Subcutaneous abdominal adipose tissue (tissue), 5 donors: ENCODE measurements around the gene SUSD1.

Experiments
- H3K27ac ChIP-seq: one replicate; pipeline ENCODE4 v1.7.0; 2013; ENCODE audit warnings: low read depth, mild to moderate bottlenecking, inconsistent platforms, low read length, moderate library complexity
- H3K27me3 ChIP-seq, 5 donors: one replicate each; pipeline ENCODE4 v1.7.0; 2013; ENCODE audit warnings: low read length in 5 of 5, inconsistent platforms in 1 of 5; ENCODE audit not compliant: control insufficient read depth in 5 of 5, insufficient read depth in 4 of 5
- H3K36me3 ChIP-seq, 5 donors: one replicate each; pipeline ENCODE4 v1.7.0; 2013; ENCODE audit warnings: low read length in 5 of 5; ENCODE audit not compliant: control insufficient read depth in 5 of 5, insufficient read depth in 5 of 5
- H3K4me1 ChIP-seq, 5 donors: one replicate each; pipeline ENCODE4 v1.7.0; 2013; ENCODE audit warnings: low read length in 5 of 5, mild to moderate bottlenecking in 3 of 5, moderate library complexity in 1 of 5; ENCODE audit not compliant: control insufficient read depth in 5 of 5, insufficient read depth in 5 of 5
- H3K4me3 ChIP-seq, 5 donors: one replicate each; pipeline ENCODE4 v1.7.0; 2013; ENCODE audit warnings: low read length in 5 of 5, low read depth in 1 of 5
- H3K9ac ChIP-seq, 5 donors: one replicate each; pipeline ENCODE4 v1.7.0; 2013; ENCODE audit warnings: low read length in 5 of 5, mild to moderate bottlenecking in 4 of 5, moderate library complexity in 3 of 5
- H3K9me3 ChIP-seq, 5 donors: one replicate each; pipeline ENCODE4 v1.7.0; 2013; ENCODE audit warnings: low read length in 5 of 5; ENCODE audit not compliant: control insufficient read depth in 5 of 5
- donor health status: healthy.
- donor health status: healthy.
- donor health status: healthy.
- donor health status: healthy.
- donor health status: healthy.

The SUSD1 gene

DNA sequence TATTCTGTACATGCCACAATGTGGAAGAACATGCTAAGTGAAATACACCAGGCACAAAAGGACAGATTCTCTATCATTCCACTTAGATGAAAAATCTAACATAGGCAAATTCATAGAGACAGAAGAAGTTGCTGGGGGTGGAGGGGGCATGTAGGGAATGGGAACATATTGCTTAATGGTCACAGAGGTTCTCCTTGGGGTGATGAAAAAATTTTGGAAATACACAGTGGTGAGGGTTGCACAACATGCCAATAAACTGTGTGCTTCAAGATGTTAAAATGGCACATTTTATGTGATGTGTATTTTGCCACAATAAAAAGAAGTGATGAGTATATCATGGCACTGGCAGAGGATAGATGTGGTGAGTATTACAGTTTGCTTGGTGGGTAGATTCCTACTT, 111.9 kb downstream of the SUSD1 start:
- H3K4me1 ChIP-seq: peaks cover 9 to 47% (median 39%) of the 10 kb centered on the region in 5 donors
- H3K9me3 ChIP-seq: no peaks in the 10 kb centered on the region
- H3K4me3 ChIP-seq: no peak overlapping the region
- no peaks in the 10 kb centered on the region for H3K27me3 ChIP-seq
- peaks cover 0 to 6% (median 0%) of the 10 kb centered on the region in 5 donors for H3K36me3 ChIP-seq
- H3K27ac ChIP-seq: peak overlapping the region; percentile 44
- H3K9ac ChIP-seq: no peak overlapping the region

DNA sequence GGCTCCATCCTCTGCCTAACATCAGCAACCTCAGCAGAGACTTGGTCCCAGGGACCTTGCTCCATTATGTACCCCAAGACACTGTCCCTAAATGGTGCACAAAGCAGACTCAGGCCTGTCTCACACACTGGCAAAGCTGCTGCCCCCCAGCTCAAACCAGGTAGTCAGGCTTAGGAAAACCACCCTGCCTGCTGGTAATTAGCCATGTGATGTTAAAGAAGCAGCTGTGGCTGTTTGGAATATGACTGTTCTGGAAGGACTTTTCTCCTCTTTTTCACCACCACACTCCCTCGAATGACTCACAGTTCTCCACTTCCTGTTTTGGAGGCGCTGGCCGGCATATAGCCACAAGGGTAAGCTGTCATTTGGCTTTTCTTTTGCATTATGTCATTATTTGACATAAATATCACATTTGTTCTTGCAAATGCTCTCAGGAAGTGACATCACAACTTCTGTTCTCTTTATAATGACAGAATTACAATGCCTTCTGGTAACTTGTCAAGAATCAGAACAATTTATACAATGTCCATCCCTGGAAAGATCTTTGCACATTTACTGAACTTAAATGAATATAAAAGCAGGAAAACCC, 113.9 kb downstream of the SUSD1 start:
- peak overlapping the region in 4 of 5 donors; percentile 24 to 60 (median 56) for H3K9ac ChIP-seq
- H3K4me1 ChIP-seq: peaks cover 9 to 50% (median 44%) of the 10 kb centered on the region in 5 donors
- no peak overlapping the region for H3K4me3 ChIP-seq
- peak overlapping the region; percentile 90 for H3K27ac ChIP-seq
- no peaks in the 10 kb centered on the region for H3K27me3 ChIP-seq
- H3K36me3 ChIP-seq: no peaks in the 10 kb centered on the region
- H3K9me3 ChIP-seq: no peaks in the 10 kb centered on the region

DNA sequence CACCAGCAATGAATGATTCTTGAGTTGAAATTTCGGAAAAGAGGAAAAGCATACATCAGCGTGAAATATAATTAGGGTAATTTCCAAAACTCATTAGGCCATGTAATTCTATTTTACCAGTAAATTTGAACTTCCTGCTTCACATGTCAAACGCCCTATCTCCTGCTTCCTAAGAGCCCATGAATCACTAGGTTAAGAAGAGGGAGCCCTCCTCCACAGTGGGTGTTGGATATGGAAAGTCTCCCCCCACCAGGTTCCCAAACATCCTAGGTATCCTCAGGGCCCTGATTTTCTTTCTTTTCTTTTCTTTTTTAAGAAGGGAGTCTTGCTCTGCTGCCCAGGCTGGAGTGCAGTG, 115.2 kb downstream of the SUSD1 start:
- no peaks in the 10 kb centered on the region for H3K9me3 ChIP-seq
- H3K4me3 ChIP-seq: no peak overlapping the region
- H3K4me1 ChIP-seq: peaks cover 9 to 45% (median 41%) of the 10 kb centered on the region in 5 donors
- no peaks in the 10 kb centered on the region for H3K27me3 ChIP-seq
- peak overlapping the region; percentile 90 for H3K27ac ChIP-seq
- H3K36me3 ChIP-seq: no peaks in the 10 kb centered on the region
- no peak overlapping the region for H3K9ac ChIP-seq

DNA sequence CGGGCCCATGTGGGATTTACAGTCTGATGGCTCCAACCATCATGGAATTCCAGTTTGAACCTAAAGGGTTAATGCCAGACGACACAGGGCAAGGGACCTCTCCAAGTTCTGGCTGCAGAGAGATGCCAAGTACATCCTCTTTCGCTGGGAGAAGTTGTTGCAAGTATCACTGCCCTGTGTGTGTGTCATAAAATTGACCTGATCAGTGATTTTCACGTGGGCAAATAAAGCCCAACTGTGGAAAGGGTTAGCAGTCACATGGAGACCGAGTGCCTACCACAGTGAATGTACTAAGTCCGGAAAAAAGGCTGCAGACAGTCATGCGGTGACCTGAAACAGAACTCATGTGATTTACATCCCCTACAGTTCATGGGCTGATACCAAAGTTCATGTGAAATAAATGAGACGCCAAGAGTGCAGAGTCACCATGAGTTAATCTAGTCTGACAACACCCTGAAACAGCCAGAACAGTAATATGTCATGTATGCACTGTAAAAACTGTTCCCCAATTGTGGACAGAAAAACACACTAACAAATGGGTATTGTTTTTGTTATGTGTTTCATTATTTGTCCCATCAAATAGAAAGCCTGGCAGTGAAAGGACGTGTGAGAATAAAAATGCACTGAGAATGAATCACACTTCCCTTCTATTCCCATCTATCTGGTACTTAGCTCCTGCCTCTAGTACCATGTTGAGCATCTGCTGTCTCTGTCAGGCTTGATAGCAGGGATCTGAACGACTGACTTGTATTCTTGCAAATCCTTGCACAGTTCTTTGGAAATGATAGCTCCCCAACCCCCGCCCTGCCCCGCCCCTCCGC, 115.7 kb downstream of the SUSD1 start:
- Histone ChIP-seq H3K27me3 (no peaks in the 10 kb centered on the region), H3K27ac (peak overlapping the region; percentile 38), H3K9me3 (no peaks in the 10 kb centered on the region), H3K36me3 (no peaks in the 10 kb centered on the region), H3K9ac (peak overlapping the region in 2 of 5 donors; percentile 6), H3K4me3 (no peak overlapping the region), H3K4me1 (peaks cover 9 to 45% (median 41%) of the 10 kb centered on the region in 5 donors)

DNA sequence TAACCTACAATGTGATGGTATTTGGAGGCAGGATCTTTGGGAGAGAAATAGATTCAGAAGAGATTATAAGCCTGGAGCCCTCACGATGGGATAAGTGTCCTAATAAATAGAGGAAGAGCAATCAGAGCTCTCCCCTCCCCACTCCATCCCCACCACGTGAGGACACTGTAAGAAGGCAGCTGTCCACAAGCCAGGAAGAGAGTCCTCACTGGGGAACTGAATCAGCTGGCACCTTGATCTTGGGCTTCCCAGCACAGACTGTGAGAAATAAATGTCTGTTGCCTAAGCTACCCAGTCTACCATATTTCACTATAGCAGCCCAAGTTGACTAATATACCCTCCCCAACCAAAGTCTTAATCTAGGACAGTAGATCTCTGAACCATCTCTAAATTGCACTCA, 118.1 kb downstream of the SUSD1 start:
- Histone ChIP-seq H3K9me3 (no peaks in the 10 kb centered on the region), H3K4me3 (no peak overlapping the region)

DNA sequence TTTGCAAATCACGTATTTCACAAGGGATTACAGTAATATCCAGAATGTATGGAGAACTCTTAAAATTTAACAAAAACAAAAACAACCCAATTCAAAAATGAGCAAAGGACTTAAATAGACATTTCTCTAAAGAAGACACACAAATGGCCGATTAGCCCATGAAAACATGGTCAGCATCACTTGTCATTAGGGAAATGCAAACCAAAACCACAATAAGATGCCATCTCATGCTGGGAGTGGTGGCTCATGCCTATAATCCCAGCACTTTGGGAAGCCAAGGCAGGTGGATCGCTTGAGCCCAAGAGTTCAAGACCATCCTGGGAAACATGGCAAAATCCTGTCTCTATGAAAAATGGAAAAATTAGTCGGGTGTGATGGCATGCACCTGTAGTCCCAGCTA, 120.2 kb downstream of the SUSD1 start:
- Histone ChIP-seq H3K27me3 (no peaks in the 10 kb centered on the region), H3K9me3 (no peaks in the 10 kb centered on the region), H3K27ac (no peak overlapping the region), H3K9ac (no peak overlapping the region), H3K4me3 (no peak overlapping the region), H3K4me1 (peaks cover 13 to 36% (median 34%) of the 10 kb centered on the region in 5 donors), H3K36me3 (no peaks in the 10 kb centered on the region)

More for the DNA sequence above, 118.1 kb downstream of the SUSD1 start:
- peaks cover 8 to 34% (median 29%) of the 10 kb centered on the region in 5 donors for H3K4me1 ChIP-seq
- H3K36me3 ChIP-seq: no peaks in the 10 kb centered on the region
- H3K27me3 ChIP-seq: no peaks in the 10 kb centered on the region
- no peak overlapping the region for H3K27ac ChIP-seq
- no peak overlapping the region for H3K9ac ChIP-seq

DNA sequence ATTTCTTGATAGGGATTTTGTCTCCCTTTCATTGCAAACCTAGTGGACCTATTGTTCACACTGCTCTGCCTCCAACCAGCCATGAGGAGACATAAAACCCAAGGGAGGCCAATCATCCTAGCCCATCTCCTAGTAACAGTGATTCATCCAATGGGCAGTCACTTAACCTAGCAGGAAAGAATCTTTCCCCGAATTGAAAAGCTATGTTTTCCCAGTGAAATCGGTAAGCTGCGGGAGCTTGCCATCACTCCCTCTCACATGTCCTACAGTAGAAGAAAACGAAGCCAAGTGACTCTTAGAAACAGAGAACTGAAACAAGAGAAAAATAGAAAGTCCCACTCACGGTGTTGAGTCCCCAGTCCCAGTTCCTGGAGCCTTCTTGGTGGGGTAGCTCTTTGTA, 123.3 kb downstream of the SUSD1 start:
- peaks cover 12 to 31% (median 27%) of the 10 kb centered on the region in 5 donors for H3K4me1 ChIP-seq
- H3K27me3 ChIP-seq: no peaks in the 10 kb centered on the region
- H3K4me3 ChIP-seq: no peak overlapping the region
- no peaks in the 10 kb centered on the region for H3K9me3 ChIP-seq
- H3K9ac ChIP-seq: no peak overlapping the region
- H3K36me3 ChIP-seq: no peaks in the 10 kb centered on the region
- H3K27ac ChIP-seq: no peak overlapping the region

DNA sequence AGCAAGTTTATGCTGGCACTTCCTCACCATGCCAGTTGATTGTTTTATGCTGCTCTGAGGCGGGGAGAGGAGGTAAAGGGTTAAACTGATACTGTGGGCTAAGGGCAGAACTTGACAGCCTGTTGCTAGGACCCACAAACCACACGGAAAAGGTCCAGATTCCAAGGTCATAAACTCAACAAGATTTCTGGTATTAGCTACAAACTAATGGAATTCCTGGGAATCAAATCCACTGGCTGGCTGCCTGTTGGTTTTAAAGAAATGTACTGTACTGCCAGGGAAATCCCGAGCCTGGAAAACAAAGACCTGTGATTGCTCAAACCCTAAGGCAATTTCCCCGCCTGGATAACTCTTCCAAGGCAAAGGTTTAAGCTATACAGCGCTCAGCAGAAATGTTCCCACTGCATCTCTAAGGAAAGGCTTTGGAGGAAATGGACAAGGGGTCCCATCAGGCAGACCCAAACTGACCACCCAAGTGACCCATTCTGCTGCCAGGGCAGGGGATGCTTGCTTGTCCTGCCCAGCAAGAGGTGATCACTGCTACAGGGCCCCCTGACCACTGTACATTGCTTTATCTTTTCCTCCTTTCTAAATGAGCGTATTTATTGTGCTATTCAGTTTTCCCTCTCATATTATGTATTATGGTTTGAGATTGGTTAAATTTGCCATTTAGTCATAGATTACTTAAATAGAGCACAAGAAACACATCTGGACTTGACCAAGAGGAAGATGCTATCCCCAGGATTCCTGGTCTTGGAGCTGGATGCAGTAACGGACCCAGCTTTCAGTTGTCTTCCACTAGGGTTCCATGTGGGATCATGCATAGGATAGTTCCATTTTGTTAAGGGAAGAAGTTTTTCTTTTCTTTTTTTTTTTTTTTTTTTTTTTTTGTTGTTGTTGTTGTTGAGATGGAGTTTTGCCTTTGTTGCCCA, 124.3 kb downstream of the SUSD1 start:
- H3K4me3 ChIP-seq: no peak overlapping the region
- H3K27ac ChIP-seq: peak overlapping the region; percentile 71
- H3K9me3 ChIP-seq: no peaks in the 10 kb centered on the region
- peaks cover 12 to 31% (median 27%) of the 10 kb centered on the region in 5 donors for H3K4me1 ChIP-seq
- no peak overlapping the region for H3K9ac ChIP-seq
- H3K36me3 ChIP-seq: no peaks in the 10 kb centered on the region
- H3K27me3 ChIP-seq: no peaks in the 10 kb centered on the region

DNA sequence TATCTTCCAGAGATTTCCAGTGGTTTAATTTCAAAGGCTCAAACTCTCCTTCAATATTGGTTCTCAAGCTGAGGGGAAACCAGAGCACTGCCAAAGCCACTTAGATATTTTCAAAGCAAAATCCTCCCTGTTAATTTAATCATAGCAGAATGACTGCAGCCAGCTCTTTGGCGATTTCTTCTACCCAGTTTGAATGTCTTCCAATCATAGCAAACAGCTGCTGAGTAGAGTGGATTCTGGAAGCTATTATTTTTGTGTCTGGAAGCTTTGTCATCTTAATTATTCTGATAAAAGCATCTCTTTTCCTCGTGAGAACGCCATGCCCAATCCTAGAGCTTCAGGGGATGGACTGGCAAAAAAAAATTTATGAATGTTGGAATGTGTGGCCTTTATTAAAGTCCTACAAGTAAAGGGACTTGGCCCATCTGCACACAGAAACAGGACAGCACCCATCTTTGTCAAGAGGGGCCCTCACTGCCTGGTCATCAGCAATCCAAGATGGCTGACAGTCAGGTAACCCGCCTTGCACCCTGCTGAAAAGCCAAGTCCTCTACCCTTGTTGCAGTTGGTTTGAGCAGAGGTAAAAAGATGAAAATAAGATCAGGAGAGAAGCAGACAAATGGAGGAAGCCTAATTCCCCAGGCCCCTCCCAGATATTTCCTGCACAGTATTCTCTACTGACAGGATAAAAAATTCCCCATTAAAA, 125.1 kb downstream of the SUSD1 start:
- Histone ChIP-seq H3K9me3 (no peaks in the 10 kb centered on the region), H3K4me1 (peaks cover 12 to 31% (median 27%) of the 10 kb centered on the region in 5 donors), H3K27me3 (no peaks in the 10 kb centered on the region), H3K4me3 (no peak overlapping the region), H3K36me3 (no peaks in the 10 kb centered on the region), H3K9ac (peak overlapping the region in 1 of 5 donors; percentile 28), H3K27ac (peak overlapping the region; percentile 71)
